ENCODE data around the gene DZIP1L.

Gene DZIP1L

GRCh38 chr3:138033202-138033691 is 82.2 kb downstream of the DZIP1L start:
- DNase-seq (ENCODE audit: low read depth): no peak
- TF ChIP-seq MAX (IDR thresholded peaks at IDR 0.05; ENCODE audit: low read depth, low read length): no peak
- TF ChIP-seq MYC (IDR thresholded peaks at IDR 0.05; ENCODE audit: low read depth, low read length): no peak
- H3K4me3 ChIP-seq (ENCODE audit: low read depth, low read length): no peak overlapping the region

DNA sequence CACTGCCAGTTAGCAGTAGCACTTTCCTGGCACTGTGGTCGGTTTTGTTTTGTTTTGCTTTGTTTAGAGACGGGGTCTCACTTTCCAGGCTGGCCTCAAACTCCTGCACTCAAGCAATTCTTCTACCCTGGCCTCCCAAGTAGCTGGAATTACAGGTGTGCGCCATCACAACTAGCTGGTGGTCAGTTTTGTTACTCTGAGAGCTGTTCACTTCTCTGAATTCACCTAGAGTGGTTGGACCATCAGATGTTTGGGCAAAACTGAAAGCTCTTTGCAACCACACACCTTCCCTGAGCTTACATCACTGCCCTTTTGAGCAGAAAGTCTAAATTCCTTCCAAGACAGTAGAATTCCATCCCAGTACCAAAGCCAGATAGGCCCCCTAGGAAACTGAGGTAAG is 82.8 kb downstream of the DZIP1L start:
- TF ChIP-seq POLR2A (IDR thresholded peaks at IDR 0.05; ENCODE audit: extremely low read depth, insufficient read length) (no peak), MYC (IDR thresholded peaks at IDR 0.05; ENCODE audit: low read depth, low read length) (no peak), MAX (IDR thresholded peaks at IDR 0.05; ENCODE audit: low read depth, low read length) (no peak), CTCF (IDR thresholded peaks at IDR 0.05; ENCODE audit: low read depth, low read length) (no peak)
- DNase-seq (ENCODE audit: low read depth): no peak
- no peak overlapping the region for H3K4me3 ChIP-seq (ENCODE audit: low read depth, low read length)

DNA sequence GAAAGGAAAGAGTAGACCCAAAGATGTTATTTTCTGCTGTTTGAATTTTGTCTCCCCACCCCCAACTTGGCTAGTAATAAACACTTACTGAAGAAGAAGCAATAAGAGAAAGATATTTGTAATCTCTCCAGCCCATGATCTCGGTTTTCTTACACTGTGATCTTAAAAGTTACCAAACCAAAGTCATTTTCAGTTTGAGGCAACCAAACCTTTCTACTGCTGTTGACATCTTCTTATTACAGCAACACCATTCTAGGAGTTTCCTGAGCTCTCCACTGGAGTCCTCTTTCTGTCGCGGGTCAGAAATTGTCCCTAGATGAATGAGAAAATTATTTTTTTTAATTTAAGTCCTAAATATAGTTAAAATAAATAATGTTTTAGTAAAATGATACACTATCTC is 83.9 kb downstream of the DZIP1L start:
- TF ChIP-seq MAX (IDR thresholded peaks at IDR 0.05; ENCODE audit: low read depth, low read length) (no peak), CTCF (IDR thresholded peaks at IDR 0.05; ENCODE audit: low read depth, low read length) (no peak), MYC (IDR thresholded peaks at IDR 0.05; ENCODE audit: low read depth, low read length) (no peak), POLR2A (IDR thresholded peaks at IDR 0.05; ENCODE audit: extremely low read depth, insufficient read length) (no peak)
- no peak overlapping the region for H3K4me3 ChIP-seq (ENCODE audit: low read depth, low read length)
- DNase-seq (ENCODE audit: low read depth): no peak

- TF ChIP-seq CTCF (IDR thresholded peaks at IDR 0.05; ENCODE audit: low read depth, low read length) (no peak), MAX (IDR thresholded peaks at IDR 0.05; ENCODE audit: low read depth, low read length) (no peak), POLR2A (IDR thresholded peaks at IDR 0.05; ENCODE audit: extremely low read depth, insufficient read length) (no peak)
- no peak for DNase-seq (ENCODE audit: low read depth)
- H3K4me3 ChIP-seq (ENCODE audit: low read depth, low read length): no peak overlapping the region
Measured at GRCh38 chr3:138030734-138031280, 84.6 kb downstream of the DZIP1L start.

DNA sequence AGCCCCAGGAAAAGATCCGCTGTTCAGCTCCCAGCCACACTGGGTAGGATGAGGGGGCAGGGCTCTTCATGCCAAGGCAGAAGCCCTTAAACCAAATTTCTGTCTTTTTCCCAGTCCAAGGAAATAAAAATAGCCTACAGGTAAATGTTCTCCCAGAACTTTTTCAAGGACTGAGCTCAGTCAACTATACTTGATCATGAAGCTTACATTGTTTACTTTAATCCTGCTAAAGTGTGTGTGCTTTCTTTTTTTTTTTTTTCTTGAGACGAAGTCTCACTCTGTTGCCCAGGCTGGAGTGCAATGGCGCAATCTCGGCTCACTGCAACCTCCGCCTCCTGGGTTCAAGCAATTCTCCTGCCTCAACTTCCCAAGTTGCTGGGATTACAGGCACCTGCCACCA is 87.6 kb downstream of the DZIP1L start:
- no peak overlapping the region for H3K4me3 ChIP-seq (ENCODE audit: low read depth, low read length)
- no peak for TF ChIP-seq POLR2A (IDR thresholded peaks at IDR 0.05; ENCODE audit: extremely low read depth, insufficient read length)
- no peak for TF ChIP-seq CTCF (IDR thresholded peaks at IDR 0.05; ENCODE audit: low read depth, low read length)
- no peak for TF ChIP-seq MYC (IDR thresholded peaks at IDR 0.05; ENCODE audit: low read depth, low read length)
- no peak for DNase-seq (ENCODE audit: low read depth)

DNA sequence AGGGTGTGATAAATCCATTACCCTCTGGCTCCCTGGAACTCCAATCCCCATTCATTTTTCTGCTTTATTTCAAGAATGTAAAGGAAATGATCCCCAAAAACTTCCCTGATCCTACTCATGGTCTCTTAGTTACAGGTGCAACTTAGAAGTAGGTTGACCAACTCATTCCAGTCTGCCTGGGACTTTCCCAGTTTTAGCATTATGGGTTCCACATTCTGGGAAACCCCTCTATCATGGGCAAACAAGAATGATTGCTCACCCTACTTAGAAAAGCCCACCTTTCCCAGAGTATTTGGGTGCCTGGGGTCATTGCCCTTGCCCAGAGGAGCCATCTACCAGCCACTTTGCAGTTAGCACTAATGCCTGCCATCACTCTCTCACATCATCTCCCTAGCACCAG is 89.9 kb downstream of the DZIP1L start:
- no peak for TF ChIP-seq POLR2A (IDR thresholded peaks at IDR 0.05; ENCODE audit: extremely low read depth, insufficient read length)
- no peak for TF ChIP-seq MYC (IDR thresholded peaks at IDR 0.05; ENCODE audit: low read depth, low read length)
- TF ChIP-seq CTCF (IDR thresholded peaks at IDR 0.05; ENCODE audit: low read depth, low read length): no peak
- TF ChIP-seq MAX (IDR thresholded peaks at IDR 0.05; ENCODE audit: low read depth, low read length): no peak

More for the DNA sequence above, 89.9 kb downstream of the DZIP1L start:
- no peak for DNase-seq (ENCODE audit: low read depth)
- H3K4me3 ChIP-seq (ENCODE audit: low read depth, low read length): no peak overlapping the region
